GM12801 (cell line): ENCODE results near the gene GNG2.

Experiments
- CTCF ChIP-seq: IDR thresholded peaks from one replicate; pipeline ENCODE4 v1.5.1; 2011; ENCODE audit warnings: control low read depth; ENCODE audit not compliant: insufficient read length; ENCODE audit errors: extremely low read depth

Gene GNG2

GRCh38 chr14:51929910-51930682, 69.7 kb downstream of the GNG2 start:
- no peak for TF ChIP-seq CTCF

- TF ChIP-seq CTCF: no peak
Observed at GRCh38 chr14:51931308-51931707, 70.9 kb downstream of the GNG2 start.

DNA sequence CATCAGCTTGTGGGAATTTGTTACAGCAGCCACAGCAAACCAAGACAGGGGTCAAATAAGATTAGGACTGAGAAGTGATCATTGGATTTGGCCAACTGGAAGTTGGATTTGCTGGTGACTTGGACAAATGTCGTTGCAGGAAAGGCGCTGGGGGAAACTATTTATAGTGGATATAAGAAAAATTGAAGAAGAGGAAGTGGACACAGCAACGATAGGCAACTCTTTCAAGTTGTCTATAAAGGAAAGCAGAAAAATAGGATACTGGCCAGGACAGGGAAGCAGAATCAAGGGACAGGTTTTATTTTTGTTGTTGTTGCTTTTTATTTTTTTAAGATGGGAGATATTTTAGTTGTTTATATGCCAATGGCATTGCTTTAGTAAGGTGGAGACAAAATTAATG, 72.8 kb downstream of the GNG2 start:
- TF ChIP-seq CTCF: no peak

DNA sequence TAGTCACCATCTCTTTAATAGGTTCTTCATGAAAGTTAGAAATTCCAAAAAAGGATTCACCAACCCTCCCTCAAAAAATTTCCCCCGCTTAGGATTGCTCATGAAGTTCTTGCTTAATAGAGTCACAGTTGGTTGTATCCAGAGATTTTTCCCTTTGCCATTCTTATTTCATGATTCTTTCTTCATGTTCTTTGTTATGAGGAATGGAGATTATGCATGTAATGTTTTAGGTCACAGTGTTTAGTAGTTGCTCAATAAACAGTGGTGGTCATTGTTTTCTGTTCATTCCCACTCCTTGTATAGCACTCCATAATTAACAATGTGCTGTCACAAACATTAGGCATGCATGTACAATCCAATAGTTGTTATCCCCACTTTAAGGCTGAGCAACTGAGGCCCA, 77.7 kb downstream of the GNG2 start:
- TF ChIP-seq CTCF: no peak

DNA sequence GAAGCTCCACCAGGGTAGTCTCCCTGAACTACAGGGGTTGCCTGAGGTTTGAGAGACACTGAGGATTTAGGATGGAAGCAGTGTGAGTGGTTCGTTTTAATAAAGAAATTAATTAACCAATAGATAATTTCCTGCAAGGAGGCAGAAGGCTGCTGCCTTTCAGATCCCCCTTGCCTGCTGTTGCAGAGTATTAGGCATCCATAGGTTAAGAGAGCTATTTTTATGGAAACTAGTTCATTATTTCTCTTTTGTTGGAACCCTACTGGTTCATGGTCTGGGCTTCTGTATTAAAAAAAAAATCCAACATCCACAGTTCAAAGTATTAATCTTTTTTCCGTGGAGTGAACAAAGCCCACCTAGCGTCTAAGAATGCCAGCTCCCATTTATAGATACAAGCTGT, 78.4 kb downstream of the GNG2 start:
- no peak for TF ChIP-seq CTCF

DNA sequence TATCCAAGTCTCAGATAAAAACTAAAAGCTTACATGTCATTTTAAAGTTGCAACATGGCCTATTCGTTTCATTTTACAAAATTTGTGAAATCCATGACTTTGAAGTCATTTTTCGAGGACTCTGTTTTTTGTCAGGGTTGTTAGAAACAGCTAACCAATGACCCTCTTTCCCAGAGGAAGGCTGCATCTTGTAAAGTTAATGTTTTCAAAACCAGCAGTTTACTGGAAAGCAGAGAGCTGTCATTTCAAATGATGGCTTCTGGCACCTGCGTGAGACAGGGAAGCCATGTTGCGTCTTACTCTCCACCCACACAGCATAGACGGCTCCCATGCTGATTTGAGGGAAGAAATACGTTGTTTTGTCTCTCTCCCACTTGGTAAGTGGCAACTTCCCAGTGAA, 78.8 kb downstream of the GNG2 start:
- TF ChIP-seq CTCF: no peak

GRCh38 chr14:51939755-51940301, 79.4 kb downstream of the GNG2 start:
- no peak for TF ChIP-seq CTCF
